B cell (primary cell): ENCODE measurements around the gene FKBP8. TPM values are rescaled to one million over a fixed set of nuclear protein-coding genes. Genes with fewer than 3 reads are reported as not detected.
A peak's percentile ranks its signal among the peaks of the same experiment; 100 is the strongest.

ENCODE experiments used
- ATAC-seq: fragments of 200-7000 bp; cut with Tn5 transposase; one replicate; pipeline ENCODE4 v1.10.0; 2021; ENCODE audit warnings: low read depth, mild to moderate bottlenecking, moderate number of reproducible peaks, moderate library complexity
- CTCF ChIA-PET: fragments of 350-600 bp; sonication (Branson Sonifier 250); formaldehyde crosslinking; loops from one replicate; lab custom pipeline; 2021; ENCODE audit warnings: antibody characterized with exemption, inconsistent platforms; lab: Charles Lee
- POLR2A ChIA-PET: fragments of 350-600 bp; sonication (Branson Sonifier 250); formaldehyde crosslinking; loops from one replicate; lab custom pipeline; 2021; ENCODE audit warnings: antibody characterized with exemption; lab: Charles Lee
- DNase-seq: peaks from one replicate; pipeline ENCODE4 v3.0.0; 2013
- H2AFZ ChIP-seq: 2 replicates; pipeline ENCODE4 v1.6.1; 2012; ENCODE audit warnings: mild to moderate bottlenecking, low read depth, low read length; ENCODE audit not compliant: insufficient read depth, poor library complexity, severe bottlenecking
- H3K27ac ChIP-seq, 2 donors: 1 replicate in 1 of 2; 2 replicates in 1 of 2; pipeline ENCODE4 v1.5.1; 2012 to 2013; ENCODE audit warnings: low read length in 2 of 2, mild to moderate bottlenecking in 2 of 2, moderate library complexity in 1 of 2
- H3K27me3 ChIP-seq, 4 experiments: fragments of 200-600 bp in 1 of 4; sonication (generic) in 1 of 4; replicated peaks in 1 of 4; 1 replicate in 2 of 4; 2 replicates in 2 of 4; pipeline versions ENCODE4 v1.6.1 to v1.7.0; 2013 to 2016; ENCODE audit warnings: low read length in 3 of 4, mild to moderate bottlenecking in 2 of 4, mixed read lengths in 1 of 4, moderate library complexity in 1 of 4; ENCODE audit not compliant: insufficient read depth in 4 of 4, control insufficient read depth in 3 of 4; ENCODE audit errors: control extremely low read depth in 1 of 4
- H3K36me3 ChIP-seq, 2 experiments: replicated peaks in 1 of 2; 1 replicate in 1 of 2; 2 replicates in 1 of 2; pipeline versions ENCODE4 v1.6.1 to v1.7.1; 2013; ENCODE audit warnings: low read length in 1 of 2; ENCODE audit not compliant: insufficient read depth in 2 of 2, control insufficient read depth in 1 of 2; ENCODE audit errors: control extremely low read depth in 1 of 2, extremely low read depth in 1 of 2
- H3K4me1 ChIP-seq, 2 donors: fragments of 200-600 bp in 1 of 2; sonication (generic) in 1 of 2; 1 replicate in 1 of 2; 2 replicates in 1 of 2; pipeline versions ENCODE4 v1.5.1 to v1.6.1; 2013 to 2017; ENCODE audit warnings: low read length in 2 of 2; ENCODE audit not compliant: control insufficient read depth in 2 of 2, insufficient read depth in 2 of 2
- H3K4me2 ChIP-seq: replicated peaks from 2 replicates; pipeline ENCODE3; 2012; ENCODE audit warnings: mild to moderate bottlenecking, low read depth, low read length; ENCODE audit not compliant: poor library complexity, severe bottlenecking
- H3K4me3 ChIP-seq, 5 experiments: fragments of 200-600 bp in 1 of 5; sonication (generic) in 1 of 5; 1 replicate in 3 of 5; 2 replicates in 2 of 5; pipeline versions ENCODE4 v1.5.1 to v1.7.0; 2011 to 2016; ENCODE audit warnings: low read length in 4 of 5, mild to moderate bottlenecking in 4 of 5, low read depth in 2 of 5, control low read depth in 1 of 5, moderate library complexity in 1 of 5; ENCODE audit not compliant: insufficient read depth in 1 of 5; ENCODE audit errors: control extremely low read depth in 1 of 5, extremely low read depth in 1 of 5
- H3K79me2 ChIP-seq: fragments of 200-600 bp; sonication (generic); one replicate; pipeline ENCODE4 v1.6.0; 2016; ENCODE audit warnings: low read length; ENCODE audit not compliant: control insufficient read depth, insufficient read depth
- H3K9ac ChIP-seq: fragments of 200-600 bp; sonication (generic); 2 replicates; pipeline ENCODE4 v1.6.1; 2017; ENCODE audit warnings: mild to moderate bottlenecking, low read length, moderate library complexity
- H3K9me3 ChIP-seq, 3 donors: one replicate each; pipeline versions ENCODE4 v1.6.1 to v1.7.1; 2013; ENCODE audit warnings: low read length in 2 of 3; ENCODE audit not compliant: control insufficient read depth in 2 of 3, insufficient read depth in 1 of 3; ENCODE audit errors: control extremely low read depth in 1 of 3
- H4K20me1 ChIP-seq: 2 replicates; pipeline ENCODE4 v1.6.0; 2012; ENCODE audit warnings: mild to moderate bottlenecking, low read length; ENCODE audit not compliant: insufficient read depth, control insufficient read depth, poor library complexity, severe bottlenecking
- H3K27ac Mint-ChIP-seq: one replicate; pipeline ENCODE4 v1.8.0; 2021; ENCODE audit warnings: mixed read lengths
- H3K27me3 Mint-ChIP-seq: one replicate; pipeline ENCODE4 v1.8.0; 2021; ENCODE audit warnings: mixed read lengths
- H3K4me1 Mint-ChIP-seq: one replicate; pipeline ENCODE4 v1.8.0; 2021; ENCODE audit warnings: mixed read lengths
- H3K4me3 Mint-ChIP-seq: one replicate; pipeline ENCODE4 v1.8.0; 2021; ENCODE audit warnings: mixed read lengths
- H3K9me3 Mint-ChIP-seq: one replicate; pipeline ENCODE4 v1.8.0; 2022; ENCODE audit warnings: mixed read lengths; ENCODE audit not compliant: insufficient read depth
- EZH2 ChIP-seq: IDR thresholded peaks from 2 replicates; pipeline ENCODE4 v1.6.1; 2012; ENCODE audit warnings: borderline replicate concordance, low read depth, mild to moderate bottlenecking, moderate library complexity, low read length; ENCODE audit not compliant: insufficient read depth, poor library complexity, severe bottlenecking
- WGBS: methylation state at CpG from one replicate; pipeline ENCODE4 v1.1.5; 2013; ENCODE audit warnings: missing lambda C conversion rate; ENCODE audit not compliant: insufficient coverage; 5-methylcytosine and 5-hydroxymethylcytosine counted together
- intact Hi-C: fragments of 100-400 bp; cut with micrococcal nuclease; formaldehyde crosslinking; loops from one replicate; pipeline ENCODE4 v1.10.0; 2022
- polyA plus RNA-seq: library from polyadenylated mRNA; depleted of rRNA; stranded (reverse); fragments of >200 nt; gene quantifications from 2 replicates; pipeline ENCODE4 v1.2.3, GENCODE V29; 2012
- total RNA-seq, 2 donors: library from RNA; stranded (reverse); fragments of 120-200 nt in 1 of 2; gene quantifications; 1 replicate in 1 of 2; 2 replicates in 1 of 2; pipeline versions ENCODE4 v1.2.3 to v1.2.4, GENCODE V29; 2013 to 2022
- TF ChIP-seq, protein P1 (sequence below): fragments of 200-600 bp; IDR thresholded peaks from one replicate; pipeline ENCODE4 v1.8.0; 2022; ENCODE audit warnings: antibody characterized with exemption, mild to moderate bottlenecking

The FKBP8 gene
- total and polyA plus RNA-seq, 2 donors (not counting 1 experiment from before 2014, with no cell fraction given) = 148 to 163 TPM

DNA sequence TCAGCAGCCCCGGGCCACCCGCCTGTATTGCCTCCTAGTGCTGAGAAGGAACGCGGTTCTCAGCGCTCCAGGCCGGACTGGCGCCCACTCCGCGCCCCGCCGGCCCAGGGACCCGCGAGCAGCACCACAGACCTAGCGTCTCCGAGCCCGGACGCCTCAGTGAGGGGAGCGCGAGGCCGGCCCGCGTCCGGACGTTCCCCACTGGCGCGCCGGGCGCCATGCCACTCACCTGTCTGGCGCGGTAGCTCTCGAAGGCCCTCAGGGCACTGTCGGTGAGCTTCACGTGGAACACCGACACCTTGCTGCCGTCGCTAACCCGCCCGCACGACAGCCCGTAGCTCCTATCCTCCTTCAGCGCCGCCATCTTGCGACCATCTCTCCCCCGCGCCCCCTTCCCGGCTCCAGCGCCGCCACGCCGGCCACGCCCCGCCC lies 21.7 kb downstream of the FKBP8 start, which contains the start of gene ELL:
ELL (minus strand) TSS at position 379 of the 432 bp plus-strand sequence; CDS start at position 364, 15 bp downstream.
- peak; percentile 0 for ATAC-seq
- H3K9me3 Mint-ChIP-seq = no peaks in the 10 kb centered on the region
- WGBS = under 1% methylated on average over 52 of the region's 52 CpGs

More for the DNA sequence above, 21.7 kb downstream of the FKBP8 start, which contains the start of gene ELL:
- H3K79me2 ChIP-seq = peaks cover 50% of the 10 kb centered on the region
- peaks cover 7 to 24% of the 10 kb centered on the region in 2 donors for H3K4me1 ChIP-seq
- H4K20me1 ChIP-seq = peaks cover 35% of the 10 kb centered on the region
- peak within 1 kb of the TSS; percentile 74 to 97 (median 89) for H3K4me3 ChIP-seq
- TF ChIP-seq EZH2 = no peak
- TF ChIP-seq, protein P1, sequence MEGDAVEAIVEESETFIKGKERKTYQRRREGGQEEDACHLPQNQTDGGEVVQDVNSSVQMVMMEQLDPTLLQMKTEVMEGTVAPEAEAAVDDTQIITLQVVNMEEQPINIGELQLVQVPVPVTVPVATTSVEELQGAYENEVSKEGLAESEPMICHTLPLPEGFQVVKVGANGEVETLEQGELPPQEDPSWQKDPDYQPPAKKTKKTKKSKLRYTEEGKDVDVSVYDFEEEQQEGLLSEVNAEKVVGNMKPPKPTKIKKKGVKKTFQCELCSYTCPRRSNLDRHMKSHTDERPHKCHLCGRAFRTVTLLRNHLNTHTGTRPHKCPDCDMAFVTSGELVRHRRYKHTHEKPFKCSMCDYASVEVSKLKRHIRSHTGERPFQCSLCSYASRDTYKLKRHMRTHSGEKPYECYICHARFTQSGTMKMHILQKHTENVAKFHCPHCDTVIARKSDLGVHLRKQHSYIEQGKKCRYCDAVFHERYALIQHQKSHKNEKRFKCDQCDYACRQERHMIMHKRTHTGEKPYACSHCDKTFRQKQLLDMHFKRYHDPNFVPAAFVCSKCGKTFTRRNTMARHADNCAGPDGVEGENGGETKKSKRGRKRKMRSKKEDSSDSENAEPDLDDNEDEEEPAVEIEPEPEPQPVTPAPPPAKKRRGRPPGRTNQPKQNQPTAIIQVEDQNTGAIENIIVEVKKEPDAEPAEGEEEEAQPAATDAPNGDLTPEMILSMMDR = no peak
- Mint-ChIP-seq H3K27ac (peak within 1 kb of the TSS; percentile 95), H3K4me1 (peaks cover 20% of the 10 kb centered on the region), H3K4me3 (peak within 1 kb of the TSS; percentile 90), H3K27me3 (no peaks in the 10 kb centered on the region)
- no peak for DNase-seq
- peak within 1 kb of the TSS; percentile 97 for H3K4me2 ChIP-seq
- H2AFZ ChIP-seq = peak within 1 kb of the TSS; percentile 80
- H3K36me3 ChIP-seq = no peaks in the 10 kb centered on the region
- no peaks in the 10 kb centered on the region for H3K27me3 ChIP-seq
- POLR2A ChIA-PET = interaction anchor here (0.8 to 4.2 kb wide), 6 partner anchors 22 to 398 kb away, joined by 3 to 44 read pairs (median 12); partner anchors contain the start of genes COPE, DDX49, FKBP8 and KXD1
- CTCF ChIA-PET = interaction anchor here (1.1 to 4.4 kb wide), 6 partner anchors 36 to 325 kb away, joined by 4 to 47 read pairs (median 16); partner anchors contain the start of genes KXD1 and UBA52
- H3K27ac ChIP-seq = peak within 1 kb of the TSS; percentile 95 to 98
- intact Hi-C loops = loop anchor here (1.0 to 5.0 kb wide), 12 partner anchors 22 to 1294 kb away; partner anchors contain the start of genes ARMC6, COPE, DDX49 and FKBP8
- H3K9me3 ChIP-seq = no peaks in the 10 kb centered on the region
- peak within 1 kb of the TSS; percentile 99 for H3K9ac ChIP-seq
